GM13977 (cell line): ENCODE measurements around the gene SNCAIP.
"Not testable (repeated sequence)": the region's sequence is repeated elsewhere in the genome, so short reads cannot be mapped to it uniquely, and the experiment has no call there.

Source experiments
- DNase-seq: peaks from one replicate; pipeline ENCODE4 v3.0.0; 2012; ENCODE audit warnings: low spot score
- in situ Hi-C: fragments of 300-500 bp; cut with MboI; formaldehyde crosslinking; loops from one replicate; pipeline ENCODE4 v1.12.0; 2022; ENCODE audit warnings: low sequenced_read_pairs, low pct_unique_long_range_greater_than_20kb, mixed read lengths, inconsistent platforms; ENCODE audit not compliant: unreplicated experiment
- TF ChIP-seq, protein P1 (sequence below): IDR thresholded peaks from 2 replicates; pipeline ENCODE4 v1.5.1; 2012; ENCODE audit warnings: mild to moderate bottlenecking, control low read depth; ENCODE audit not compliant: insufficient read depth; ENCODE audit errors: extremely low read depth, missing control alignments

Gene SNCAIP

DNA sequence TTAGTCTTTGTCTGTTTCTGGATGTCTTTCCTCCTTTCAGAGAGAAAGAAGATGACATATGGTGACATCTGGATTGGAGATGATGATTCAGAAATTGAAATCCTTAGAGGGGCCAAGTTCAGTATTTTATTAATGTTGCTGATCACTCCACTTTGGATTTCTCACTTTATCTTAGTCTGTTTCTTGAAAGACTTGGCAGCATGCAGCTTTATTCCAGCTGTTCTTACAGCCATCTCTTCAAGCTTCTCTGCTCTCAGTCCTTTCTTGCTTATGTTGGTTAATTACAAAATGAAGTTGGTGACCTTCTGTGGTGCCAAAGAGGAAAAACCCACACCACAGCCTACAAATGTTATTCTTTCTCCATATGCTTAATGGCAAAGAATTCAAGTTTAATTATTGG is 62.1 kb downstream of the SNCAIP start:
- no peak for DNase-seq
- in situ Hi-C loops = no loop called here
- TF ChIP-seq, protein P1, sequence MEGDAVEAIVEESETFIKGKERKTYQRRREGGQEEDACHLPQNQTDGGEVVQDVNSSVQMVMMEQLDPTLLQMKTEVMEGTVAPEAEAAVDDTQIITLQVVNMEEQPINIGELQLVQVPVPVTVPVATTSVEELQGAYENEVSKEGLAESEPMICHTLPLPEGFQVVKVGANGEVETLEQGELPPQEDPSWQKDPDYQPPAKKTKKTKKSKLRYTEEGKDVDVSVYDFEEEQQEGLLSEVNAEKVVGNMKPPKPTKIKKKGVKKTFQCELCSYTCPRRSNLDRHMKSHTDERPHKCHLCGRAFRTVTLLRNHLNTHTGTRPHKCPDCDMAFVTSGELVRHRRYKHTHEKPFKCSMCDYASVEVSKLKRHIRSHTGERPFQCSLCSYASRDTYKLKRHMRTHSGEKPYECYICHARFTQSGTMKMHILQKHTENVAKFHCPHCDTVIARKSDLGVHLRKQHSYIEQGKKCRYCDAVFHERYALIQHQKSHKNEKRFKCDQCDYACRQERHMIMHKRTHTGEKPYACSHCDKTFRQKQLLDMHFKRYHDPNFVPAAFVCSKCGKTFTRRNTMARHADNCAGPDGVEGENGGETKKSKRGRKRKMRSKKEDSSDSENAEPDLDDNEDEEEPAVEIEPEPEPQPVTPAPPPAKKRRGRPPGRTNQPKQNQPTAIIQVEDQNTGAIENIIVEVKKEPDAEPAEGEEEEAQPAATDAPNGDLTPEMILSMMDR = no peak

DNA sequence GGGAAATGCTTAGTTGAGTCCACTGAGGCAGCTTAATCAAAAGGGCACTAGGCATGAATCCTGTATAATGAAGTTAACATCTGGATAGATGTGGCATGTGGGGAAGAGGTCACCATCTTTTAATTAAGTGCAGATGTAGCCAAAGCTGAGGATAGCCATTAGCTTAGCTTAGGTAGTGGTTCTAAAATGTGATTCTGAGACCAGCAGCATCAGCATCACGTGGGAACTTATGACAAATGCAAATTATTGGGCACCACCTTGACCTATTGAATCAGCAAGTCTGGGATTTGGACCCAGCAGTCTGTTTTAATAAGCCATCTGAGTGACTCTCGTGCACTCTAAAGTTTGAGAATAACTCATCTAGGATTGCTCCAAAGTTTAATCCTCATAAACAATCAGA is 63.8 kb downstream of the SNCAIP start:
- TF ChIP-seq, protein P1 = no peak
- no peak for DNase-seq
- in situ Hi-C loops = no loop called here

GRCh38 chr5:122376250-122376649 is 64.2 kb downstream of the SNCAIP start:
- in situ Hi-C loops = no loop called here
- TF ChIP-seq, protein P1 = no peak
- DNase-seq = no peak

GRCh38 chr5:122377026-122377425 is 65.0 kb downstream of the SNCAIP start:
- in situ Hi-C loops = no loop called here
- TF ChIP-seq, protein P1 = no peak
- no peak for DNase-seq

DNA sequence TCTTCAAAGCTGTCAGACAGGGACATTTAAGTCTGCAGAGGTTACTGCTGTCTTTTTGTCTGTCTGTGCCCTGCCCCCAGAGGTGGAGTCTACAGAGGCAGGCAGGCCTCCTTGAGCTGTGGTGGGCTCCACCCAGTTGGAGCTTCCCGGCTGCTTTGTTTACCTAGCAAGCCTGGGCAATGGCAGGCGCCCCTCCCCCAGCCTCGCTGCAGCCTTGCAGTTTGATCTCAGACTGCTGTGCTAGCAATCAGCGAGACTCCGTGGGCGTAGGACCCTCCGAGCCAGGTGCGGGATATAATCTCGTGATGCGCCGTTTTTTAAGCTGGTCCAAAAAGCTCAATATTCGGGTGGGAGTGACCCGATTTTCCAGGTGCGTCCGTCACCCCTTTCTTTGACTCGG is 70.9 kb downstream of the SNCAIP start:
- DNase-seq, in situ Hi-C loops: not testable (repeated sequence)

- in situ Hi-C loops = no loop called here
- TF ChIP-seq, protein P1 = no peak
- DNase-seq = no peak
These were observed 72.8 kb downstream of the SNCAIP start for GRCh38 chr5:122384739-122385235.

DNA sequence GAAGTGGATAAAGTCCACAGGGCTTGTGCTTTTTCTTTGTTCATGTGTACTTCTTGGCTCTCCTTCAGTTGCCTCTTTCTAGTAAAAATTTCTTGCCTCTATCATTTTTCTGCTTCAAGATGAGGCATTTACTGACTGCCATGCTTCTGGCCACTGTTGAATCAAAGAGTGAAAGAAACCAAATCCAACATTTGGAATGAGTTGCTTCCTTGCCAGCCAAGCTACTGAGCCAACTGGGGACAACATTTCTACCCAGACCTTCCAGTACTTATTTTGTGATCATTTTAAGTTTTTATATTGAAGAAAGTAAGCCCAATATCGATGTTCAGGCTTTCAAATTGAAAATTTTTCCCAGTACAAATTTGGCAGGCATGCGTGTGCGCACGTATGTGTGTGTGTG is 73.2 kb downstream of the SNCAIP start:
- no peak for DNase-seq
- in situ Hi-C loops = no loop called here
- TF ChIP-seq, protein P1 = no peak
